GM23338 (cell line): ENCODE measurements around the gene ASB2.

Experiments used
- CREB1 ChIP-seq: fragments of 250-450 bp; sonication (Bioruptor Pico); IDR thresholded peaks from 2 replicates; pipeline ENCODE4 v1.5.0; 2020; ENCODE audit warnings: low read depth, mild to moderate bottlenecking, moderate library complexity
- CTCF ChIP-seq, 2 experiments: fragments of 200-600 bp in 1 of 2; sonication (generic) in 1 of 2; conservative IDR thresholded peaks; 2 replicates each; pipeline versions ENCODE4 v1.5.1 to v1.6.1; 2016 to 2017; ENCODE audit warnings: antibody characterized with exemption in 2 of 2, low read depth in 2 of 2, mild to moderate bottlenecking in 2 of 2, moderate library complexity in 1 of 2
- ETS1 ChIP-seq: IDR thresholded peaks from 2 replicates; pipeline ENCODE4 v1.6.1; 2016; ENCODE audit warnings: antibody characterized with exemption
- EZH2 ChIP-seq: fragments of 200-600 bp; sonication (generic); IDR thresholded peaks from one replicate; pipeline ENCODE4 v1.8.0; 2017; ENCODE audit warnings: antibody characterized with exemption, mild to moderate bottlenecking, low read depth; ENCODE audit not compliant: unreplicated experiment
- EZH2phosphoT487 ChIP-seq: fragments of 200-600 bp; sonication (generic); IDR thresholded peaks from one replicate; pipeline ENCODE4 v1.8.1; 2018; ENCODE audit warnings: antibody characterized with exemption; ENCODE audit not compliant: unreplicated experiment
- JUNB ChIP-seq: IDR thresholded peaks from one replicate; pipeline ENCODE4 v1.6.1; 2016; ENCODE audit warnings: antibody characterized with exemption; ENCODE audit not compliant: unreplicated experiment
- NANOG ChIP-seq: IDR thresholded peaks from 2 replicates; pipeline ENCODE4 v1.6.1; 2016; ENCODE audit warnings: antibody characterized with exemption, borderline replicate concordance
- POLR2AphosphoS5 ChIP-seq: IDR thresholded peaks from 2 replicates; pipeline ENCODE4 v1.6.1; 2016; ENCODE audit warnings: antibody characterized with exemption, low read depth
- REST ChIP-seq: IDR thresholded peaks from one replicate; pipeline ENCODE4 v1.6.1; 2018; ENCODE audit warnings: antibody characterized with exemption; ENCODE audit not compliant: unreplicated experiment
- STAT1 ChIP-seq: IDR thresholded peaks from one replicate; pipeline ENCODE4 v1.6.1; 2016; ENCODE audit warnings: antibody characterized with exemption; ENCODE audit not compliant: unreplicated experiment
- ZNF462 ChIP-seq: fragments of 250-450 bp; sonication (Bioruptor Pico); IDR thresholded peaks from 2 replicates; pipeline ENCODE4 v1.5.0; 2020; ENCODE audit warnings: mild to moderate bottlenecking, moderate library complexity

- TF ChIP-seq CTCF (conservative IDR thresholded peaks at IDR 0.05; ENCODE audit: low read depth in 2 of 2) (no peak; a peak in 1 of 4 replicates), NANOG (no peak), EZH2 (no peak), EZH2phosphoT487 (no peak), JUNB (no peak), POLR2AphosphoS5 (no peak), REST (no peak), CREB1 (CRISPR knock-in tag) (no peak), STAT1 (no peak), ETS1 (no peak), ZNF462 (CRISPR knock-in tag) (no peak)
Observed at GRCh38 chr14:93981316-93982229, 5.2 kb upstream of the ASB2 start.
